Cerebellar cortex (tissue), 1 donor: ENCODE results near the gene SLC48A1.

ENCODE experiments used
- DNase-seq: peaks from one replicate; pipeline ENCODE4 v3.0.0-alpha.2; 2015; ENCODE audit warnings: low spot score

The SLC48A1 gene

GRCh38 chr12:47828008-47828975 lies 55.3 kb downstream of the SLC48A1 start:
- DNase-seq = no peak

DNA sequence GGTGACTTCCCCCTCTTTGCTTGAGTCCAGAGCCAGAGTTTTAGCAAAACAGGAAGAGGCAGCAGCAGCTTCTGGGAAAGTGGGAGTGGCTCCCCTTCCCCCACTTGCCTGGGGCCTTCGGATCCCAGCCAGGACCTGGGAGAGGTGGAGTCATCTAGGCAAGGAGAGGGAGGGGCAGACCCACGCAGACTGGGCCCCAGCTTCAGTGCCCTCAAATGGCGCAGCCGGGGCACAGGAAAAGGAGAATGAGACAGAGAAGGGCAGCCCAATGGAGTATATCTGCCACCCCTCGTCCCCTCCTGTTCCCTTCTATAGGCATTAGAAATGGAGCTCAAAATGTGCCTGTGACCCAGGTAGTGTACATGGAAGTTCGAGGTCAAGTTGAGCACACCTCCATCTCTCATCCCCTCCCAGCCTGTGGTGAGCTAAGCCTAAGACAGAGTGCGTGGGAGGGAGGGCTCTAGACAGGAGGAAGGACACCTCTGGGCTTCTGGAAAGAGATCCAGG lies 56.0 kb downstream of the SLC48A1 start:
- no peak for DNase-seq

- no peak for DNase-seq
Measured at GRCh38 chr12:47829584-47829983, 56.5 kb downstream of the SLC48A1 start.
